Pancreas (tissue), 10 donors: ENCODE results near the gene STARD7. TPM values are rescaled to one million over a fixed set of nuclear protein-coding genes. Genes with fewer than 3 reads are reported as not detected.

ENCODE experiments used
- ATAC-seq, 4 donors: fragments of 200-7000 bp; cut with Tn5 transposase; one replicate each; pipeline versions ENCODE4 v1.8.0 to v1.9.1; 2020; ENCODE audit warnings: mild to moderate bottlenecking in 4 of 4, moderate library complexity in 4 of 4
- DNase-seq, 6 donors: peaks; one replicate each; pipeline ENCODE4 v3.0.0-alpha.2; 2020
- FAIRE-seq: peaks from 2 replicates; lab custom pipeline; 2012; peaks lifted over from hg19 to GRCh38; lab: Jason Lieb, UNC
- H3K27ac ChIP-seq, 4 donors: fragments of 200-600 bp; sonication (generic); 1 replicate in 3 of 4; 2 replicates in 1 of 4; pipeline versions ENCODE4 v1.5.0 to v1.8.0; 2020
- H3K27me3 ChIP-seq, 4 donors: fragments of 200-600 bp; one replicate each; pipeline ENCODE4 v1.8.0; 2021
- H3K36me3 ChIP-seq, 3 donors: fragments of 200-600 bp; sonication (generic) in 1 of 3; one replicate each; pipeline versions ENCODE4 v1.5.0 to v1.8.0; 2020 to 2021
- H3K4me1 ChIP-seq, 3 donors: fragments of 200-600 bp; one replicate each; pipeline ENCODE4 v1.8.0; 2021
- H3K4me3 ChIP-seq, 4 donors: fragments of 200-600 bp; sonication (generic) in 2 of 4; one replicate each; pipeline versions ENCODE4 v1.5.0 to v1.8.0; 2020 to 2021
- H3K9me3 ChIP-seq, 4 donors: fragments of 200-600 bp; one replicate each; pipeline ENCODE4 v1.8.0; 2021
- WGBS, 2 donors: extraction: QIAGEN DNeasy Blood & Tissue Kit; methylation state at CpG; one replicate each; pipeline ENCODE4 v1.1.7; 2013; 5-methylcytosine and 5-hydroxymethylcytosine counted together
- intact Hi-C, 3 donors: fragments of 100-400 bp; cut with DNase I; formaldehyde crosslinking; loops; one replicate each; pipeline versions ENCODE4 v1.11.1 to v1.14.2; 2022
- polyA plus RNA-seq, 2 donors: library from polyadenylated mRNA; stranded (reverse); fragments of 200-250 nt; gene quantifications; one replicate each; pipeline ENCODE4 v1.2.3, GENCODE V29; 2013
- total RNA-seq, 6 donors: library from RNA; stranded (reverse); fragmentation: NEBNext Ultra II Directional in 4 of 6; extraction: Animal tissue kit (Norgen Biotek cat#: 25700) in 4 of 6; gene quantifications; one replicate each; pipeline versions ENCODE4 v1.2.1 to v1.2.4, GENCODE V29; 2021 to 2023
- TF ChIP-seq, protein P1 (sequence below), 4 donors: fragments of 200-600 bp; sonication (generic) in 3 of 4; IDR thresholded peaks; one replicate each; pipeline versions ENCODE4 v1.5.0 to v1.8.0; 2021; ENCODE audit warnings: antibody characterized with exemption in 4 of 4
- donor health status: healthy with polysubstance abuse.
- donor health status: DM: no; HTN: no; CAD: no; lungs with moderate emphysema.
- donor health status: DM: no; HTN: no; CAD: no.
- donor health status: control.
- donor health status: control.
- donor health status: Bipolar disorder and iron deficiency.
- donor health status: DM: yes; HTN: yes; CAD: no.
- donor health status: DM: no; HTN: no; CAD: no.
- donor health status: DM: no; HTN: no; CAD: no.
- donor health status: DM: yes; HTN: yes; CAD: no.

Gene STARD7
- total and polyA plus RNA-seq, 8 donors, result 21.7 to 65.1 (median 48.3) TPM

DNA sequence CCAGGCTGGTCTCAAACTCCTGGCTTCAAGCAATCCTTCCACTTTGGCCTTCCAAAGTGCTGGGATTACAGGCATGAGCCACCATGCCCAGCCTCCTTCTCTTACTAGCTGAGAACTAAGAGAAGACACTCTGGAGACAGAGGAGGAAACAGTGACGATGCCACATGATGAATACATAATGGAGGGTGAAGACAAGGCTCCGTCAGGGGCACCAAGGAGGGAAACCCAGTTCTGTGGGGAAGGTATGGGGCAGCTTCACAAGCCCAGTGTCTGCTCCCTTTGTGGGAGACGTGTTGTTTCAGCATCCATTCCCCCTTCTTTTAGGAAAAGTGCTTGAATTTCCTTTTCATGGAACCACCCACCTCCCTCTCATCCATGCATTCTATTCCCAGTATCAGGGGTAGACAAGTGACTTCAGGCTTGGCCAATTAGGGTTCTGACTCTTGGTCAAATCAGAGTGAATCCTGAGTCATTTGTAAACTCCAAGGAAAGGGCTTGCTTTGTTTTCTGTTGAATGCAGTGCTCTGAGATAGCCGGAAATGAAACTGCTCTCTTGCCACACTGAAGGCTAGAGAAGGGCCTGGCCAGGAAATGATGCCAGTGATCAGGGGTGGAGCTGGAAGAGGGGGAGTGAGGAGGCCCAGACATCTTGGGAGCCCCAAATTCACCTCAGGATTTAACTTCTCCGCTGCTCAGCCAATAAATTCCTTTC, 33.4 kb upstream of the STARD7 start:
- Histone ChIP-seq H3K27ac (peak overlapping the region in 3 of 4 donors; percentile 6 to 69 (median 68)), H3K27me3 (no peaks in the 10 kb centered on the region), H3K9me3 (no peaks in the 10 kb centered on the region), H3K4me3 (no peak overlapping the region), H3K4me1 (no peaks in the 10 kb centered on the region), H3K36me3 (no peaks in the 10 kb centered on the region)
- TF ChIP-seq, protein P1, sequence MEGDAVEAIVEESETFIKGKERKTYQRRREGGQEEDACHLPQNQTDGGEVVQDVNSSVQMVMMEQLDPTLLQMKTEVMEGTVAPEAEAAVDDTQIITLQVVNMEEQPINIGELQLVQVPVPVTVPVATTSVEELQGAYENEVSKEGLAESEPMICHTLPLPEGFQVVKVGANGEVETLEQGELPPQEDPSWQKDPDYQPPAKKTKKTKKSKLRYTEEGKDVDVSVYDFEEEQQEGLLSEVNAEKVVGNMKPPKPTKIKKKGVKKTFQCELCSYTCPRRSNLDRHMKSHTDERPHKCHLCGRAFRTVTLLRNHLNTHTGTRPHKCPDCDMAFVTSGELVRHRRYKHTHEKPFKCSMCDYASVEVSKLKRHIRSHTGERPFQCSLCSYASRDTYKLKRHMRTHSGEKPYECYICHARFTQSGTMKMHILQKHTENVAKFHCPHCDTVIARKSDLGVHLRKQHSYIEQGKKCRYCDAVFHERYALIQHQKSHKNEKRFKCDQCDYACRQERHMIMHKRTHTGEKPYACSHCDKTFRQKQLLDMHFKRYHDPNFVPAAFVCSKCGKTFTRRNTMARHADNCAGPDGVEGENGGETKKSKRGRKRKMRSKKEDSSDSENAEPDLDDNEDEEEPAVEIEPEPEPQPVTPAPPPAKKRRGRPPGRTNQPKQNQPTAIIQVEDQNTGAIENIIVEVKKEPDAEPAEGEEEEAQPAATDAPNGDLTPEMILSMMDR (IDR thresholded peaks at IDR 0.05), result no peak
- DNase-seq (no peak), FAIRE-seq (no peak), ATAC-seq (peak in 3 of 4 donors; percentile 34 to 88 (median 65))
- intact Hi-C loops, result no loop called here
- WGBS, 2 donors, result 77 to 84% methylated on average over 5 of the region's 5 CpGs

DNA sequence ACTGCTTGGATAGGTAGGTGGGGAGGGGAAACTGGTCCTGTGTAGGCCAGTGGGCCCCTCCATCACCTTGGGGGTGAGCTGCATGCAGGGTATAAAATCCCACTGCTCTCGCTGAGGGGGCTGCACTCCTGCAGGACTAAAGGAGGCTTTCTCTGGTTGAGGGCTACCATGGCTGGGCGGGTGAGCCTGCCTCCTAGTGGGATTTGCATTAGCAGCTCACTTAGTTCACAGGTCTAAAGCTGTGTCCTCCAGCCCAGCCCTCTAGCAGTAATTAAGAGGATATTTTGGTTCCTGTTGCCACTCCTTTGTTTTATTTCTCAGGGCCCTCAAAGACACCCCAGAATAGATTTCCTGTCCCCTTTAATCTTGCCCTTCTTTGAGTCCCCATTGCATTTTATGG, 32.6 kb upstream of the STARD7 start:
- no peak for ATAC-seq
- Histone ChIP-seq H3K27ac (peak overlapping the region in 2 of 4 donors; percentile 68 to 69), H3K9me3 (no peaks in the 10 kb centered on the region), H3K27me3 (no peaks in the 10 kb centered on the region), H3K36me3 (no peaks in the 10 kb centered on the region), H3K4me1 (no peaks in the 10 kb centered on the region), H3K4me3 (no peak overlapping the region)
- 90 to 94% methylated on average over 2 of the region's 2 CpGs for WGBS, 2 donors
- intact Hi-C loops, result no loop called here
- no peak for FAIRE-seq
- TF ChIP-seq, protein P1 (IDR thresholded peaks at IDR 0.05), result no peak
- DNase-seq, result no peak

DNA sequence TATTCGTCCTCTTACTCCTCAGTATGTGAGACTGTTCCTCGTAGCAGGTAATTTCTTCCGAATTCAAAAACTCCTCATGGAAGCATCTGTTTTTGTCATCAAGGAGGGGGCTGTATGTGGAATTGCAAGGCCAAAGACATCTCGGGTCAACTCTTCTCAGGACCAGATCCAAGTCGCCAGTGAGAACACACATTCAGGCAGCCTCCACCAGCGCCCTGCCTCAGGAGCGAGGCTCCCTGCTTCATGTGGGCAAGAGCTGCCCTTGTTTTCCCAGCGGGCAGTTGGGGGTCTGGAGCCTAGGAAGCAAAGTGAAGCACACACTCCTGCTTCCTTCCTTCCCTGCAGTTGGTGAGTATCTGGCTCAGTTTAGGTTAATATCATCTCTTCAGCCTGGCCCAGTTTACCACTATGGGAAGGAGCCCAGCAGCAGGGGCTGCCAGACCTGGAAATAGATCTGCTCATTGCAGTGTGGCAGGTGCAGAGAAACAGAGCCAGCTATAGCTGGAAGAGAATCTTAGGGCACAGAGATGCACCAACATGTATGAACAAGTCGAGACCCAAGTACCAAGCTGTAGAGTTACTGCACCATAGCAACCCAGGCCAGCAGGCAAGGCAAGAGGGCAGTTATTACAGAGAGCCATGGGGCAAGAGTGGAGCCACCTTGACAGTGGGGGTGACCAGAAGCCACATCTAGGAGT, 31.9 kb upstream of the STARD7 start:
- no peak overlapping the region for H3K27ac ChIP-seq
- FAIRE-seq (no peak), ATAC-seq (no peak)

DNA sequence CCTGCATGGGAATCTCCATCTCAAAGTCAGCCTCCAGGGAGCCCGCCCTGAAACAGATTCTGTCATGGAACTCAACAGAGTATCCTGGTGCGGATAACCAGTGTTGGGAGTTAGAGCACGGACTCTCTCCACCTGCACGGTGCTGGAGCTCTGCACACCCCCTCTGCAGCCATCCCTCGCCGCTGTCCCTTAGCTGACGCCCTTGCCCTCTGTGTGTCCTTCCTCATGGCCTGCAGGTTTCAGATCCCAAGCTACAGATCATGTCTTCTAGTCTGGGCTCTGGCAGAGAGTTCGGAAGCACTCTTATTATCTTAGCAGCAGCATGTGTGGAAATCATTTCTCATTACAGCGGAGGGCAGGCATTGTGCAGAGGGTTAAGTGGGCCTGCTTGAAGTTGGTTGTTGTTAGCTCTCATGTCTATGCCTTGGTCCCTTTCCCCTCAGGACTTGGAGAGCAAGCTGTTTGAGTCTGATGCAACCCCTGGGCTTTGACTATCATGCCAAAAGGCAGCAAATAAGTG, 31.2 kb upstream of the STARD7 start:
- Histone ChIP-seq H3K4me1 (no peaks in the 10 kb centered on the region), H3K9me3 (no peaks in the 10 kb centered on the region), H3K4me3 (no peak overlapping the region), H3K36me3 (no peaks in the 10 kb centered on the region), H3K27me3 (no peaks in the 10 kb centered on the region), H3K27ac (no peak overlapping the region)
- DNase-seq, result no peak
- TF ChIP-seq, protein P1 (IDR thresholded peaks at IDR 0.05), result no peak
- intact Hi-C loops, result no loop called here
- no peak for ATAC-seq
- 92 to 94% methylated on average over 9 of the region's 9 CpGs for WGBS, 2 donors
- no peak for FAIRE-seq

More for the DNA sequence above, 31.9 kb upstream of the STARD7 start:
- Histone ChIP-seq H3K4me1 (no peaks in the 10 kb centered on the region), H3K36me3 (no peaks in the 10 kb centered on the region), H3K27me3 (no peaks in the 10 kb centered on the region), H3K9me3 (no peaks in the 10 kb centered on the region), H3K4me3 (no peak overlapping the region)
- WGBS, 2 donors, result 88% methylated on average over 9 of the region's 9 CpGs
- TF ChIP-seq, protein P1 (IDR thresholded peaks at IDR 0.05), result no peak
- intact Hi-C loops, result no loop called here
- no peak for DNase-seq
